ENCODE measurements around the gene LEFTY2.
"Not testable (repeated sequence)": the region's sequence is repeated elsewhere in the genome, so short reads cannot be mapped to it uniquely, and the experiment has no call there.

LEFTY2 gene

GRCh38 chr1:225941942-225942222, 862 bp upstream of the LEFTY2 start:
- FAIRE-seq = no peak
- no peak for TF ChIP-seq CTCF (IDR thresholded peaks at IDR 0.05; ENCODE audit: insufficient read depth, missing control alignments)
- no peak for DNase-seq (ENCODE audit: insufficient read length, low spot score)

- FAIRE-seq (no peak), DNase-seq (ENCODE audit: insufficient read length, low spot score) (no peak)
- no peak for TF ChIP-seq CTCF (IDR thresholded peaks at IDR 0.05; ENCODE audit: insufficient read depth, missing control alignments)
Observed at GRCh38 chr1:225940385-225941151, 452 bp downstream of the LEFTY2 start.

- FAIRE-seq; DNase-seq (ENCODE audit: insufficient read length, low spot score): not testable (repeated sequence)
Observed at GRCh38 chr1:225939939-225940310, 1.1 kb downstream of the LEFTY2 start.

GRCh38 chr1:225939097-225939938, 1.7 kb downstream of the LEFTY2 start:
- DNase-seq (ENCODE audit: insufficient read length, low spot score); FAIRE-seq: not testable (repeated sequence)

- TF ChIP-seq CTCF (IDR thresholded peaks at IDR 0.05; ENCODE audit: insufficient read depth, missing control alignments) = no peak
- no peak for DNase-seq (ENCODE audit: insufficient read length, low spot score)
- FAIRE-seq = no peak
Observed at GRCh38 chr1:225937048-225937968, 3.7 kb downstream of the LEFTY2 start.

- no peak for TF ChIP-seq CTCF (IDR thresholded peaks at IDR 0.05; ENCODE audit: insufficient read depth, missing control alignments)
- no peak for FAIRE-seq
- DNase-seq (ENCODE audit: insufficient read length, low spot score) = no peak
Observed at GRCh38 chr1:225936523-225936922, 4.5 kb downstream of the LEFTY2 start.

GRCh38 chr1:225936086-225936485, 4.9 kb downstream of the LEFTY2 start:
- DNase-seq (ENCODE audit: insufficient read length, low spot score); FAIRE-seq: not testable (repeated sequence)

GRCh38 chr1:225934711-225935110, 6.3 kb downstream of the LEFTY2 start:
- no peak for TF ChIP-seq CTCF (IDR thresholded peaks at IDR 0.05; ENCODE audit: insufficient read depth, missing control alignments)
- no peak for FAIRE-seq
- no peak for DNase-seq (ENCODE audit: insufficient read length, low spot score)
